OCI-M2 (cell line): ENCODE measurements around the gene ZNF821.
"Not testable (repeated sequence)": the region's sequence is repeated elsewhere in the genome, so short reads cannot be mapped to it uniquely, and the experiment has no call there.

ENCODE experiments used
- DNase-seq: peaks from one replicate; lab custom pipeline; 2025; ENCODE audit not compliant: unreplicated experiment; lab: John Stamatoyannopoulos, UW

Gene ZNF821

DNA sequence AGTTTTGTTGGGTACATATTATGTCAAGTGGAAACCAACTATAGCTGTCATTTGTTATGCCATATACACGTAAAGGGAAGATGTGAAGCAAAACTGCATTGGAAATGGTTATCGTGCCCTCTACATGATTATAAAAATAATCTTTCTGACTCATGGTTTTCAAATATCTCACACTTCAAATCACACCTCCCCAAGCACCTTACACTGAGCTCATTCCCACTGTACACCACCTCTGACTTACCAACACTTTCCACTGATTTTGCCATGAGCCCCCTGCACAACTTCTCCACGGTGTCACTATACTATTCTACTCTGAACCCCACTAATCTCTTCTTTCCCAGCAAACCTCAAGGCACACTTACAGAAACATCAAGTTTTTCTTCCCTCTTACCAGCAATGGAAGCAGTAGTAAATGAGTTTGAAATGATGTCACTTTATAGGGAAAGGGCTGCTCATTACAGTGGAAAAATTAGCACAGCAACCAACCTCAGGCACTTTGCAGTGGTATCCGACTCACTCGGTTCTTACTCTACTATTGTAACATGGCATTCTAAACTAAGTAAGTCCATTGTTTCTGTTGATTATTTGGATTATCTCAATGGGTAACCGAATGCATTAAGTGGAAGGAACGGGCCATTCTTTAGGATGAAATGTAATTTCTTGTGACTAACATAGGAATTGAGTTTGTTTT lies 18.7 kb downstream of the ZNF821 start:
- no peak for DNase-seq

DNA sequence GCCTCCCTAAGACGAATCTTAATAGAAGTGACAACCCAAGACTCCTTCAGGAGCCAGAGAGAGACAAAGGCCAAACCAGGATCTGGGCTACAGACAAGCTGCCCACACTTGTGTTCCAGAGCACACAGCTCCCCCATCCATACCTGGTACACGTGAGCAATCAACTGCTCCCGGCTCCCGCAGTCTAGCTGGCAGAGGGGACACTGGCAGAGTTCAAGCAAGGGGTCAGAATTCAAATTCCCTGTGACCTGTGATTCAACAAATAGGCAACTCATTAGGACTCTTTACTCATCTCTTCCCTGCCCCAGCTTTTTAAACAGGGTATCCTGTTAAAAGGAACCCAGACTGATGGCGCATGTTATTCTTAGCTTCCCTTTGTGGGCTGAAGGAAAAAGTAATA lies 20.0 kb downstream of the ZNF821 start:
- DNase-seq, result no peak

DNA sequence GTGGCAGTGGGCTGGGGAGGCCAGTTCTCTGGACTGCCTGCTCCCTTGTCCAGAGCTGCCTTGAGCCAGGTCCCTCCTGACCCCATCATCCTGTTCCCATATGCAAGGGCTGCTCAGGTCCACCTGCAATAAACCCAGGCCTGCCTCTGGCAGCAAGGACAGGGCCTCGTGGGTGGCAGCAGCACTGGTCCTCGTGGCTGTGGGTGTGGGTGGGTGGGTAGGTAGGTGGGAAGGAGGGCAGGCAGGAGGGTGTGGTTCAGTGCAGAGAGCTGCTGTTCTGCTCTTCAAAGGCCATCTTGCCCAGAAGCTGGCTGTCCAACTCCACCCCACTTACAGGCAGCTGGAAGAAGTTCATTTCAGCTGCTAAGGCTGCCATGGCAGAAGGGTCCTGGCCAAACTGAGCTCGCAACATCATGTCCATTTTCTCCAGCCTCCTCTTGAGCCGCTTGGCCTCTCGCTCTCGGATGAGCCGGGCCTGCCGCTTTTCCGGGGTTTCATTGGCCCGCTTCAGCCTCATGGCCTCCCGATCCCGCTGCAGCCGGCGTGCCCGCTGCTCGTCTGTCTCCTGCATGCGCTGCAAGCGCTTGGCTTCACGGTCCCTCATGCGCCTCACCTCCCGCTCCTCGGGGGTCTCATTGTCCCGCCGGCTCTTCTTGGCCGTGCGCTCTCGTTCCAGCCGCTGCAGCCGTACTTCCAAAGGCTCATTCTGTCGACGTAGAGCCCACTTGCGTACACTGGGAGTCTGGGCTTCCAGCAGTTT lies 24.0 kb downstream of the ZNF821 start:
- no peak for DNase-seq

DNA sequence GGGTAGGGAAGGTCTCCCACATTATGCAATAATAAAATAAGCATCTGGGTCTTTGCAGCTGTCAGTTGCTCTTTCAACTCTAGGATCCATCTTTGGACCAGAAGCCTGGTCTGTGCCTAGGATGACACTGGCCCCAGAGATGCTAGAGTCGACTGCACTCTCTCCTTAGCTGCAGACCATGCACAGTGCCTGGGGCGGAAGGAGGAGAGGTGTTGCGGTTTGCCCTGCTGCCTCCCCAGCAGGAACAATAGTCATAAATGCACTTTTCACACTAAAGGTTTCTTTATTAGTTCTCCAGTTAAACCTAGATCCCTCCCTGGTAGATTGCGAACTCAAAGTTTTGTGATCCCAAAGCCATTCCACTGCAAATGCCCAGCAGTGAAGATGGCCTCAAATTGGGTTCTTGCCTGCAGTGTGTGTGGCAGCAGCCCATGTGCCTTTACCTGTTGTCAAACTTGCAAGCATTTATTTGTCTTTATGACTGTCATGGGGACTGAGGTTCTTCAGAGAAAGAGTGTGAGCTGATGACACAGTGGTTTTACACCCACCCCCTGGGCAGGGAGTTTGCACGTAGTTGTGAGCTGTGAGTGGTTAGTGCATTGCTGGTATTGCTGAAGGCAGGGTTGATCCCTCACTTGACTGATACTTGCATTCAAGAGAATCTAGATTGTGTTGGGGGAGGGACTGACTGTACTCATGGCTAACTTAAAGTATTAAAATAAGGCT lies 27.9 kb downstream of the ZNF821 start:
- DNase-seq, result no peak

DNA sequence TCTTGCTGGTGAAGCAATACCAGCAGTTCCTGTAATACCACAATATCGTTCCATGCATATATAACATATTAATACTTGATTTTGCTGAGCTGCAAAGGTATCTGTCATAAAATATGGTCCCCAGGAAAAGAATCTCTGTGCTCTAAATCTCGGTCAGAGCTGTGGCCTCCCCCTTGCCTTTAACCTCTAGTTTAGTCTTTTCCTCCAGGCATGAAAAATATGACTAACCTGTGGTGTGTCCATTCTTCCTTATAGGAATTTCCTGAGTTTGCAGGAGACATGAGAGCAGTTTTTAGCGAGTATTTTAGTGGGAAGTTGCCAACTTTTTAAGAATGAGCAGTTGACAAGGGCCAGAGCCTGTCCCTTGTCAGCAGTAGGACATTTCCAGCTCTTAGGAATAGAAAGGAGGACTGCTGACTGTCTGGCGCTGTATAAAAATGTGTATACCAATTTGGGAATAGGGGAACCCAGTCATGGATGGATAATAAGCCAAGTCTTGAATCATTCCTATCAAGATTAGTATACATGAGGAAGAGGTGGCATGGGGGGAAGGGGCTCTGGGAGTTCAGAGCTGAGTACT lies 29.5 kb downstream of the ZNF821 start:
- DNase-seq, result no peak

DNA sequence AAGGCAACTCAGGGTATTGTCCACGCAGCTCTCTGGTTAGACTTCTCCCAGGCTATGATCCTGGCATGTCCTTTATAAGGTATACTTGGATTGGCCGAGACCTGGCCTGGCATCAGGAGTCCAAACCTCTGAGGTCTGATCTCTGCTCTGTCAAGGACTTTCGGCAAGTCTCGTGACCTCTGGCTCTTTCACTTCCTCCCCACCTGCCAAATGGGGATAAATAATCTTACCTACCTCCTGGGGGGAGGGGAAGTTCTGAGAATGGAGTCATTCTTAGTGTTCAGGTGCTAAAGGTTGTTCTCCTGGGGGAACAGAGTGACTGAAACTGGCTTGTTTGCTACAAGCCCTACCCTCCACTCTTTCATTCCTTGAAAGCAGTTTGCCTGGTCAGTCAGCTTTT lies 30.6 kb downstream of the ZNF821 start:
- no peak for DNase-seq

DNA sequence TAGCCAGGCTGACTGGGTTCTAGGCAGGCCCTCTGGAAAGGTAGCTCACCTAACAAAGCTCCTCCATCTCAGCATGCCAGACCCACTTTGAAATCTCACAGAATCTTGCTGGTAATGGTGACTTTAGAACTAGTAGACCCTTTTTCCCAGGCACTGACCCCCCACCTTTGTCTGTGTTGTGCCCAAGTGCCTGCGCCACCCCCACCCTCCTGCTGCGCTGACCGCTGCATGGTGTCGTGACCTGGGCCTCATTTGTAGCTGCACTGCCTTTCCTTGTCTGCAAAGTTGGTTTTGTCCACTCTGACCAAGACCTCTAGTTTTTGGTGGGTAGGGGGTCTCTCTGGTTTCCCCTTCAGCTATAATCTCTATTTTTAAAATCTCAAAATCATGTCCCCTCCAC lies 31.4 kb downstream of the ZNF821 start:
- DNase-seq, result no peak

DNA sequence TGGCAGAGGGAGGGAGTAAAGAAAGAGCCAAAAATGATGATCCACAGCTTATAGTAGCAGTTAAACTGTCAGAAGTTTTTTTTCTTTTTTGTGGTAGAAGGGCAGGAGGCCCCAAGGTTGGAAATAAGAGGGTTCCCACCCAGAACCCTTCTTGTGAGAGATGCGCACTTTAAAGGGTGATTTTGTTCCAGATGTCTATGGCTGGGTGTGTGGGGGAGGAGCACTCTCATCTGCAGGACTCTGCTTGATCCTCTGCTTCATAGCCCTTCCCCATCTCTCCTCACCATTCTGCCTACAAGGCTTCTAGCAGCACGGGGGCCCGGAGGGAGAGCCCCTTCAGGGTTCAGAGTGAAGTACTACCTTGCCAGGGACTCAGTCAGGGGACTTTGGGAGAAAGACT lies 31.8 kb downstream of the ZNF821 start:
- DNase-seq, result no peak

DNA sequence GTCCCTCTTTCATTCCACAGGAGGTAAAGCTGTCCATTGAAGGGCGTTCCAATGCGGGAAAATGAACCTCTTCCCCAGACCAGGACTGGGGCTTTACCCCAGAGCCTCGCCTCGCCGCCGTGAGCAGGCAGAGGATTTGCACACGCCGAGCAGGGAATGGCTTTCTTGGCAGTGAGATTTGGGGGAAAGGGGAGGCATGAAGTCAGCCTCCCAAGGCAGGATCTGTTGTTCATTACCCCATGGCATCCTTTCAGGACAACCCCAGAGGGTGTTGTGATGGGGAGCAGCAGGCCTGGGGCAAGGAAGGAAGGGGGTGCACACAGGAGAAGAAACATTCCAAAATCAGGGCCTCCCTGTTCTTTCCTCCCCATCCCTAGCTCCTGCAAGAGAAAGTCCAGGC lies 32.2 kb downstream of the ZNF821 start:
- no peak for DNase-seq

DNA sequence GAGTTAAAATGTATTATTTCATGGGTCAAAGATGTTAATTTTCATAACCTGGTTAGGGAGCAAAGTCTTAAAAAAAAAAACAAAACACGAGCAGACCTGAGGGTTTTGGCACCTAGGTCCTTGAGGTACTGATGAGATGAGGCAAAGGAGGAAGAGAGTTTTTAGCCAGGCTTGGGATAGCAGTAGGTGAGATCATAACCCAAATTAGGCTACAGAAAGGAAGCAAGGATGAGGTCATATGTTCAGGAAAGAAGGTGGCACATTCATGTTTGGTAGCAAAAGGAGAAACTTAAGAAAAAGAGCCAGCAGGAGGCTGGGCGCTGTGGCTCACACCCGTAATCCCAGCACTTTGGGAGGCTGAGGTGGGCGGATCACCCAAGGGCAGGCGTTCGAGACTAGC lies 35.4 kb downstream of the ZNF821 start:
- no peak for DNase-seq

DNA sequence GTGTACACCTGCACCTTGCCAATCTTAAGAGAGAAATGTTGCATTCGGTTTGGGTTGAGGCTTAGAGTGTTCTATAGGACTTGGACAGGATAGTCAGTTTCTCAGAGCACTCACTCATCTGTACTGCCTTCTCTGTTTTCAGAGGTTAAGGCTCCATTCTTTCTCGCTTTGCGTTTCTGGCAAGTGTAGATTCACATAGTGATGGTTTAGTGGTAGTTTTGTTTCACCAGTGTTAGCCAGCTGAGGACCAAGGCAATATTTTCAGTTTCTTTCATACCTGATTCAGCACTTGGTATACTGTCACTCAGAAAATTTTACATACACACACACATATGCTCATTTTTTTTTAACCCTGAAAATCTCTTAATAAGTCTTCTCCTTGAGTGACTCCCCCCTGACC lies 36.9 kb downstream of the ZNF821 start:
- no peak for DNase-seq

DNA sequence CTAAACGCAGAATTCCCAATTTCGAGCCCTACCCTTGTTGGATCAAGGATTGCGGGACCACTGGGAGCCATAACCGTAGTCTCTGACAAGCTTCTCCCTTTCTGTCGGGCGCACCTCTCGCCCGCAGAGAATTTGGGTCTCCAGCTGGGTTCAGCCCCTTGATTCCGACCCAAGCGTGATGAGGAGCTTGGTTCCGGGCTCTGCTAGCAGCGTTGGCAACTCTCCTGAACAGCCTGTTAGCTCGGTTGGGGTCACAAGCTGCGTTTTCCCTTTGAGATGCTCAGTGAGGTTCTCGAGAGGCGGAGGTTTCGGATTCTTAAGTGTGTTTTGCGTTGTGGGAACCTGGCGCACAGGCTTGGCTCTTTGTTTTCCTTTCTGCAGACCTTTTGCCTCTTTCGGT lies 37.6 kb downstream of the ZNF821 start:
- no peak for DNase-seq

DNA sequence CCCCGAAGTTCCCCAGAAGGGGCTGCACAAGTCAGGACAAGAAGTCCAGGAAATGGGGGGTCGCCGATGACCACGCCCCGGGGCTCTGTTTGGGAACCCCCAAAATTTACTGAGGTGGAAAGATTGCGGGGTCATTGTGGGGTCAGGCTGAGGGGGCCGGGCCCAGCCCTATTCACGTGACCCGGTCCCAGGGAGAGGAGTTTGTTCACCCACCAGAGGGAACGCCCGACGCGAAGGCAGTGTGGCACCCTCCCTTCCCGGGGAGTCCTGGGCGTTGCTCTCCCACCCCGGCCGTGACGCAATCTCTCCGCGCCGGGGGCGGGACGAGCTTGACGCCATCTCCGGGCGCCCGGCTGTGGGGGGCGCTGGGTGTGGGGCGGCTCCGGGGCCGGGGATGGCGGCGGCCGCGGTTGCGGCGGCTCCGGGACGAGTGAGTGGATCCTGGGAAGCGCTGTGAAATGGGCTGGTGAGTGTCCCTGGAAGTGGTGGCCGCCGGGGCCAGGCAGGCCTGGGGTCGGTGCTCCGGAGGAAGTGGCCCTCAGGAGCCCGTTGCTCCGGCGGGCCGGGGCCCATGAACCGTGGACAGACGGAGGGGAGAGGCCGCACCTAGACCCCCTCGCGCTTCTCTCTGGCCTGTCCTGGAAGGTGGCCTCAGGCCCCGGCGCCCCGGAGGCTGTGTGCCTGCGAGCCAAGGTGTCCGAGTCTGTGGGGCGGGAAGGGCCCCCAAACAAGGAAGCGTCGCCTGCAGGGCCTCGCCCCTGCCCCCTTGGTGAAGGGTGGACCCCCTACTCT lies 38.1 kb downstream of the ZNF821 start, which contains the start of gene ATXN1L:
Gene ATXN1L, plus strand, starts transcription at position 338 of the 792 bp plus-strand sequence. CDS start 3,765 bp downstream, outside the sequence.
- peak; percentile 36 for DNase-seq

DNA sequence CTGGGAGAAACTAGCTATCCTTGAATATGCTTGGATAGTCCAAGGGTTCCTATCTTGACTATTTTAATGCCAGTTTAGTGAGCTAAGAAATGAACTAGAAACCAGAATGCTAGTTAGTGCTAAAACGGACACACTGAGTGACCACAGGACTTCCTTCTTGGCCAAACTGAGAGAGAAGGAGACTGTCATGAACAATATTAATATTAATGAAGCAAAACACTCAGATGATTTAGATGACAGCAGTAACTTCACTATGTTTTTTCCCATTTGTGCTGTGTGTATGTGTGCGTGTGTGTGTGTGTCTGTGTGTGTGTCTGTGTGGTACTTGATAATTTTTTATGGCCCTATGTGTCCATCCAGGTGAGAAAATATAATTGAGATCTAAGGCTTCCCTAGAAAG lies 40.4 kb downstream of the ZNF821 start:
- no peak for DNase-seq

DNA sequence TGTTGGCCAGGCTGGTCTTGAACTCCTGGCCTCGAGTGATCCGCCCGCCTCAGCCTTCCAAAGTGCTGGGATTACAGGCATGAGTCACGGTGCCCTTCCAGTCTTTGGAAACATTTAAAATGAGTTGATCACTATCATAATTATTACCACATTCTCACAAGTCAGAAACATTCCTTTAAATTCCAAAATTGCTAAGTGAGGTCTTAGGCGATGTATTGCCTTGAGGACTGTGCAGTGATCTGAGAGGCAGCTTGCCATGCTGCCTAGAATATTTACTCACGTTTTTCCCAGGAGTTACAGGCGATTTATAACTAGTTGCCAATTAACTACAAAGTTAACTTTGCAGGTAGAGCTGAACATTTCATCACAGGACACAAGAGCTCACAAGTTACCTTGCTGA lies 43.9 kb downstream of the ZNF821 start:
- no peak for DNase-seq

DNA sequence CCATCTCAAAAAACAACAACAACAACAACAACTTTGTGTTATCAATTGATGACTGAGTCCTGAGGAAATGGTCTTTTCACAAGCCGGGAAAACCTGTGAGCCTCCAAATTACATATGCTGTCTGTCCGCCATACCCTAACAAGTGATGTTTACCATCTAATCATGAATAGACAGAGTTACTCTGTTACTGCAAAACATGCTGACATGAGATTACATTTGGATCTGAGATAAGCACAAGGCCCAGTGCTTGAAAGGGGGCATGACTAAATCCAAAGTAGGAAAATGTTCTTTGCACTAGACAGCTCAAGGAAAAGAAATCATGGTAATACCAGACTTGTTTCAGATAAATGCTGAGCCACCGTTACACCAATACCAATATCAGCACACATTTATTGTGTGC lies 46.8 kb downstream of the ZNF821 start:
- DNase-seq, result no peak

DNA sequence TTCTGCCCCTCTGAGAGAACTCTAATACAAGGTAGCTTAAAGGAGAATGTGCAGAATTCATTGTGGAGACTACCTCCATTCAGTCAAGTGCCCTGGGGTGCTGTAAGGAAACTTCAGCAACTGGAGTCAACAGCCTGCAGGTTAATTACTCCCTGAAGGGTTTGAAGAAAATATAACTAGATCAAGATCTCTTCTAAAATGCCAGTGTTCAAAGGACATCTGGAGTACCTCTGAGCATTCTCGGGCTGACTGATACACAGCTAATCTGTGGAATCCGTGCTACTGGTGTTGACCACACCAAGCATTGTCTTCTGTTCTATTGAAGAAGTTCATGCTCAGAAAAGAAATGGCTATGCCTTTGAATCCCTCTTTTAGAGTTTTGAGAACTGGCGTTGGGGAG lies 49.7 kb downstream of the ZNF821 start:
- DNase-seq, result no peak

DNA sequence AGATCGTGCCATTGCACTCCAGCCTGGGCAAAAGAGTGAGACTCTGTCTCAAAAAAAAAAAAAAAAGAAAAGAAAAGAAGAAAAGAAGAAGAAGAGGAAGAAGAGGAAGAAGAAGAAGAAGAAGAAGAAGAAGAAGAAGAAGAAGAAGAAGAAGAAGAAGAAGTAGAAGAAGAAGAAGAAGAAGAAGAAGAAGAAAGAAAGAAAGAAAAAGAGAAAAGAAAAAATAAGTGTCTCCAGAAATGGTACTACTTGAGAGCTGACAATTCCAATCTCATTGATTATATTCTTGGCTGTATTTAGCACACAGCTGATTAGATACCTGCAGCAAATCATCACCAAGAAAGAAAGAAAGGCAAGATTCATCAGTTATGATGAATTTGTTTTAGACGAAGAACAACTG lies 51.9 kb downstream of the ZNF821 start:
- not testable (repeated sequence) for DNase-seq

DNA sequence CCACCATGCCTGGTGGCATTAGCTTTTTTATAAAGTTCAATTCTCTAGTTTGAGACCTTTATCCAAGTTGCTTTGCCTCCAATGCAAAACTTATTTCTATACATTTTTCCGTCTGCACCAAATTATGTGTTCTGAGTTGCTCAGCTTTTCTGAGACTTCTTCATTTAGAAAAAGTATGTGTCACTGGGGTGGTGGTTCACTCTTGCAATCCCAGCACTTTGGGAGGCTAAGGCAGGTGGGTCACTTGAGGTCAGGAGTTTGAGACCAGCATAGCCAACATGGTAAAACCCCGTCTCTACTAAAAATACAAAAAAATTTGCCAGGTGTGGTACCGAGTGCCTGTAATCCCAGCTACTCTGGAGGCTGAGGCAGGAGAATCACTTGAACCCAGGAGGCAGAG lies 52.3 kb downstream of the ZNF821 start:
- DNase-seq, result not testable (repeated sequence)

DNA sequence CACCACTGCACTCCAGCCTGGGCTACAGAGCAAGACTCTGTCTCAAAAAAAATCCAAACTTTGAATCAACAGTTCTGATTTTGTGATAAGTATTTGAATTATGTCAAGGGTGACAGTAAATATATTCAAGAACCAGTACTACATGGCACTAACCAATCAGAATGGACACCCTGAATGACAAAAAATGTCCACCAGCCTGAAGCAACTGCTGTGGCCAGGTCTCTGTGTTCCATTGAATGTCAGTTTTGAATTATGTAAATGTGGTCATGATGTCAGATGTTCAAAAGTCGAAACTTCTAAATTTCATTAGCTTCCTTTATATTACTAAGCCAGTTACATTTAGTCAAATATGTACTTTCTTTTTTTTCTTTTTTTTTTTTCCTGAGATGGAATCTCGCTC lies 53.6 kb downstream of the ZNF821 start:
- DNase-seq, result no peak

DNA sequence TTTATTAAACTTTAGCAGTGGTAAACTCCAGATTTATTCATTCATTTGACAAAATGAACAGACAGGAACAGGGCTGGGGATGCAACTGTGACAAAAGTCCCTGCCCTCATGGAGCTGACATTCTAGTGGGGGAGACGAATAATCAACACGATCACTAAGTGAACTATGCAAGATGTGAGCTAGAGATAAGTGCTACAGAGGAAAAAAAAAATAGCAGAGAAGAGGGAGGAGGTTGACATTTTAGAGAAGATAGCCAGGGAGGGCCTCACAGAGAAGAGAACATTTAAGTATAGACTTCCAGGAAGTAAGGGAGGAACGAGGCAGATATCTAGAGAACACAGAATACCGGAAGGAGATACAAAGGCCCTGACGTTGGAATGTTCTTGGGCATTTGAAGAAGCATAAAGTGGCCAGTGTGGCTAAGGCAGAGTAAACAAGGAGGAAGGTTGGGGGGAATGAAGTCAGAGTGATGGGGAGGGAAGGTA lies 57.4 kb downstream of the ZNF821 start:
- DNase-seq, result no peak
